Loucy (cell line): ENCODE measurements around the gene CAPN11.
"Not testable (repeated sequence)": the region's sequence is repeated elsewhere in the genome, so short reads cannot be mapped to it uniquely, and the experiment has no call there.

ENCODE experiments used
- H2AFZ ChIP-seq: fragments of 200-600 bp; sonication (generic); 2 replicates; pipeline ENCODE4 v1.6.0; 2016; ENCODE audit warnings: antibody characterized with exemption, mild to moderate bottlenecking, low read length, moderate library complexity
- H3F3A ChIP-seq: fragments of 200-600 bp; 2 replicates; pipeline ENCODE4 v1.6.0; 2016; ENCODE audit warnings: antibody characterized with exemption, low read depth, mild to moderate bottlenecking
- H3K27me3 ChIP-seq: fragments of 200-600 bp; sonication (generic); 2 replicates; pipeline ENCODE4 v1.6.1; 2014; ENCODE audit warnings: low read length, mild to moderate bottlenecking; ENCODE audit not compliant: insufficient read depth, poor library complexity, severe bottlenecking
- H3K36me3 ChIP-seq: fragments of 200-600 bp; sonication (generic); 2 replicates; pipeline ENCODE4 v1.6.1; 2016; ENCODE audit warnings: low read length; ENCODE audit not compliant: insufficient read depth
- H3K4me1 ChIP-seq: fragments of 200-600 bp; sonication (generic); 2 replicates; pipeline ENCODE4 v1.5.1; 2014; ENCODE audit warnings: low read length, mild to moderate bottlenecking; ENCODE audit not compliant: insufficient read depth, poor library complexity, severe bottlenecking
- H3K4me2 ChIP-seq: fragments of 200-600 bp; sonication (generic); 2 replicates; pipeline ENCODE4 v1.6.0; 2014; ENCODE audit warnings: antibody characterized with exemption, low read length, low read depth, mild to moderate bottlenecking; ENCODE audit not compliant: poor library complexity, severe bottlenecking
- H3K4me3 ChIP-seq: fragments of 200-600 bp; sonication (generic); 2 replicates; pipeline ENCODE4 v1.5.1; 2014; ENCODE audit warnings: low read length, mild to moderate bottlenecking, mixed read lengths; ENCODE audit not compliant: poor library complexity, severe bottlenecking
- H3K79me2 ChIP-seq: fragments of 200-600 bp; sonication (generic); 2 replicates; pipeline ENCODE4 v1.6.1; 2014; ENCODE audit warnings: low read length; ENCODE audit not compliant: insufficient read depth
- H3K9ac ChIP-seq: fragments of 200-600 bp; sonication (generic); 2 replicates; pipeline ENCODE4 v1.6.0; 2014; ENCODE audit warnings: mild to moderate bottlenecking, low read depth, low read length, moderate library complexity; ENCODE audit not compliant: poor library complexity, severe bottlenecking
- H3K9me2 ChIP-seq: fragments of 200-600 bp; sonication (generic); replicated peaks from 2 replicates; pipeline ENCODE4 v1.6.1; 2016; ENCODE audit warnings: low read depth, low read length, mixed read lengths
- H3K9me3 ChIP-seq: fragments of 200-600 bp; sonication (generic); 2 replicates; pipeline ENCODE4 v1.6.1; 2014; ENCODE audit warnings: mild to moderate bottlenecking, antibody characterized with exemption, low read length, low read depth; ENCODE audit not compliant: insufficient read depth
- H4K20me1 ChIP-seq: fragments of 200-600 bp; sonication (generic); 2 replicates; pipeline ENCODE4 v1.6.0; 2014; ENCODE audit warnings: antibody characterized with exemption, low read length, mild to moderate bottlenecking; ENCODE audit not compliant: insufficient read depth, poor library complexity, severe bottlenecking
- CTCF ChIP-seq: fragments of 200-600 bp; sonication (generic); conservative IDR thresholded peaks from 2 replicates; pipeline ENCODE4 v1.5.1; 2014; ENCODE audit warnings: mild to moderate bottlenecking, antibody characterized with exemption, low read length
- EZH2phosphoT487 ChIP-seq: fragments of 200-600 bp; IDR thresholded peaks from 2 replicates; pipeline ENCODE4 v1.6.1; 2018; ENCODE audit warnings: antibody characterized with exemption, mild to moderate bottlenecking, moderate library complexity, borderline replicate concordance

The CAPN11 gene

GRCh38 chr6:44180406-44180805 lies 21.8 kb downstream of the CAPN11 start:
- Histone ChIP-seq H3K36me3 (no peaks in the 10 kb centered on the region), H3K9ac (no peak overlapping the region), H3K79me2 (no peaks in the 10 kb centered on the region), H3K27me3 (no peaks in the 10 kb centered on the region), H3K4me3 (no peak overlapping the region), H3K4me2 (no peak overlapping the region), H4K20me1 (no peaks in the 10 kb centered on the region), H3K9me3 (no peaks in the 10 kb centered on the region), H3F3A (no peaks in the 10 kb centered on the region), H2AFZ (no peak overlapping the region), H3K9me2 (no peaks in the 10 kb centered on the region), H3K4me1 (peaks cover 13% of the 10 kb centered on the region)
- TF ChIP-seq EZH2phosphoT487 (no peak), CTCF (no peak)

GRCh38 chr6:44180886-44181285 lies 22.3 kb downstream of the CAPN11 start:
- H4K20me1 ChIP-seq = no peaks in the 10 kb centered on the region
- no peaks in the 10 kb centered on the region for H3K9me2 ChIP-seq
- TF ChIP-seq EZH2phosphoT487 = no peak
- TF ChIP-seq CTCF = no peak

GRCh38 chr6:44181784-44182183 lies 23.2 kb downstream of the CAPN11 start:
- H3K9me3 ChIP-seq, H3K27me3 ChIP-seq, H3K4me2 ChIP-seq, H4K20me1 ChIP-seq, H3K79me2 ChIP-seq, H3K9me2 ChIP-seq, H3K36me3 ChIP-seq, H2AFZ ChIP-seq, H3K4me1 ChIP-seq, H3F3A ChIP-seq, H3K9ac ChIP-seq, H3K4me3 ChIP-seq: not testable (repeated sequence)

More at GRCh38 chr6:44180886-44181285, 22.3 kb downstream of the CAPN11 start:
- Histone ChIP-seq H3K27me3 (no peaks in the 10 kb centered on the region), H3K79me2 (no peaks in the 10 kb centered on the region), H2AFZ (no peak overlapping the region), H3K4me1 (peaks cover 13% of the 10 kb centered on the region), H3K9ac (no peak overlapping the region), H3K9me3 (no peaks in the 10 kb centered on the region), H3F3A (no peaks in the 10 kb centered on the region), H3K36me3 (no peaks in the 10 kb centered on the region), H3K4me2 (no peak overlapping the region), H3K4me3 (no peak overlapping the region)

GRCh38 chr6:44182911-44183390 lies 24.3 kb downstream of the CAPN11 start:
- Histone ChIP-seq H3K4me3 (no peak overlapping the region), H3K9ac (no peak overlapping the region), H3K9me2 (no peaks in the 10 kb centered on the region), H3K36me3 (no peaks in the 10 kb centered on the region), H4K20me1 (no peaks in the 10 kb centered on the region), H2AFZ (no peak overlapping the region), H3K79me2 (no peaks in the 10 kb centered on the region), H3K4me1 (no peaks in the 10 kb centered on the region), H3K9me3 (no peaks in the 10 kb centered on the region), H3K27me3 (no peaks in the 10 kb centered on the region), H3K4me2 (no peak overlapping the region), H3F3A (no peaks in the 10 kb centered on the region)
- TF ChIP-seq CTCF (no peak), EZH2phosphoT487 (no peak)
